Stimulated activated naive B cell treated with anti-CD40 and anti-IgM and Interleukin-4, amounts not matched to agents 10 μg/mL and 1 μg/mL and 100 μg/mL, for 72 hours (primary cell): Measurements from ENCODE around the gene ZNF468.

Experiments
- ATAC-seq, 2 donors: fragments of 150-1000 bp; cut with Tn5 transposase; replicated peaks; 2 replicates each; pipeline ENCODE4 v1.10.0; 2021; ENCODE audit warnings: moderate library complexity in 1 of 2
- DNase-seq: peaks from one replicate; pipeline ENCODE4 v3.0.0; 2021
- H3K27ac Mint-ChIP-seq: one replicate; pipeline ENCODE4 v1.8.0; 2022; ENCODE audit warnings: mild to moderate bottlenecking, mixed read lengths
- H3K27me3 Mint-ChIP-seq, 2 donors: one replicate each; pipeline ENCODE4 v1.8.0; 2022; ENCODE audit warnings: mixed read lengths in 2 of 2
- H3K36me3 Mint-ChIP-seq, 2 donors: one replicate each; pipeline ENCODE4 v1.8.0; 2022; ENCODE audit warnings: mixed read lengths in 2 of 2, mild to moderate bottlenecking in 1 of 2
- H3K4me1 Mint-ChIP-seq, 2 donors: one replicate each; pipeline ENCODE4 v1.8.0; 2022; ENCODE audit warnings: mixed read lengths in 2 of 2, mild to moderate bottlenecking in 1 of 2
- H3K4me3 Mint-ChIP-seq, 2 donors: one replicate each; pipeline ENCODE4 v1.8.0; 2022; ENCODE audit warnings: mild to moderate bottlenecking in 2 of 2, mixed read lengths in 2 of 2, moderate library complexity in 1 of 2
- H3K9me3 Mint-ChIP-seq, 2 donors: one replicate each; pipeline ENCODE4 v1.8.0; 2022; ENCODE audit warnings: mixed read lengths in 2 of 2, mild to moderate bottlenecking in 1 of 2

ZNF468 gene

DNA sequence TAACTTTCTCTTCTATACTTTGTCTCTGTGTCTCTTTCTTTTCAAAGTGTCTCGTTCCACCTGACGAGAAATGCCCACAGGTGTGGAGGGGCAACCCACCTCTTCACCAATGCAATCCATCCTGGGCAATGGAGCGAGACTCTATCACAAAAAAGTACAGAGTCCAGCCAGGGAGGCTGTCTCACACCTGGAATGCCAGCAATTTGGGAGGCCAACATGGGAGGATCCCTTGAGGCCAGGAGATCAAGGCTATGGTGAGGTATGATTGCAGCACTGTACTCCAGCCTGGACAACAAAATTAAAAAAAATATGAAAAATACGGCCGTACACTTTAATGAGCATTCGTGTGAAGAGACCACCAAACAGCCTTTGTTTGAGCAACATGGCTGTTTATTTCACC lies 68.0 kb downstream of the ZNF468 start:
- Mint-ChIP-seq H3K4me3 (no peak overlapping the region), H3K27ac (no peak overlapping the region), H3K4me1 (peaks cover 14 to 30% of the 10 kb centered on the region in 2 donors), H3K9me3 (peaks cover 3 to 11% of the 10 kb centered on the region in 2 donors), H3K27me3 (peaks cover 5 to 7% of the 10 kb centered on the region in 2 donors), H3K36me3 (peaks cover 4 to 25% of the 10 kb centered on the region in 2 donors)
- no peak for DNase-seq
- no peak for ATAC-seq
